Measurements from ENCODE around the gene PHYHD1. TPM values are rescaled to one million over a fixed set of nuclear protein-coding genes. Genes with fewer than 3 reads are reported as not detected.
A peak's percentile ranks its signal among the peaks of the same experiment; 100 is the strongest.

The PHYHD1 gene
- total and polyA plus RNA-seq, 10 of the 15 experiments (the other 5 are each of a cell fraction or from before 2014, with no cell fraction given), result 0.09 to 0.17 TPM; not detected in 8

- no peak for TF ChIP-seq IRF4 (IDR thresholded peaks at IDR 0.05; ENCODE audit: low read depth, low read length)
- no peak for TF ChIP-seq FOXK2 (IDR thresholded peaks at IDR 0.05)
Measured at GRCh38 chr9:128920381-128921058, at the start of gene PHYHD1 (continued).

- no peak for DNase-seq (ENCODE audit: low read depth, low spot score)
- H3K9ac ChIP-seq (ENCODE audit: control insufficient read depth, insufficient read depth, low read length), result no peak overlapping the region
- ChIA-PET POLR2A (interaction anchor here (1.8 kb wide), 1 partner anchor 70 kb away, joined by 4 read pairs; no protein-coding TSS in a partner anchor), SMC1A (ENCODE audit: uncharacterized antibody, unreplicated experiment) (interaction anchor here (1.0 kb wide), 1 partner anchor 10 kb away, joined by 3 read pairs; no protein-coding TSS in a partner anchor), CTCF (interaction anchor here (0.6 to 3.0 kb wide), 8 partner anchors 16 to 1143 kb away, joined by 3 to 17 read pairs (median 4); partner anchors contain the start of genes ENDOG and SPOUT1), RAD21 (ENCODE audit: unreplicated experiment) (interaction anchor here (0.6 to 3.3 kb wide), 6 partner anchors 14 to 263 kb away, joined by 3 to 14 read pairs (median 4); partner anchors contain the start of gene ENDOG)
- H4K20me1 ChIP-seq (ENCODE audit: control insufficient read depth, insufficient read depth), result no peaks in the 10 kb centered on the region
- in situ Hi-C loops (cut with MboI) (no loop called here), intact Hi-C loops (cut with micrococcal nuclease; ENCODE audit: unreplicated experiment) (no loop called here)
- no peaks in the 10 kb centered on the region for H3K9me3 ChIP-seq (replicated peaks; ENCODE audit: control insufficient read depth, insufficient read depth, low read length)
- no peaks in the 10 kb centered on the region for H3K36me3 ChIP-seq (ENCODE audit: control insufficient read depth in 2 of 2, insufficient read depth in 2 of 2, low read length in 1 of 2)
- H3K4me1 ChIP-seq (ENCODE audit: control insufficient read depth, insufficient read depth, low read length), result no peaks in the 10 kb centered on the region
- BruUV-seq (replicated peaks), result no TSS peak
- WGBS (ENCODE audit: insufficient coverage, insufficient replicate concordance, low lambda C conversion rate, missing lambda C conversion rate), result 81% methylated on average over 5 of the region's 5 CpGs
- H3K4me2 ChIP-seq (ENCODE audit: control insufficient read depth, insufficient read depth), result no peak overlapping the region
- H3K79me2 ChIP-seq (ENCODE audit: control insufficient read depth, insufficient read depth, low read length), result peaks cover 28% of the 10 kb centered on the region
- no peaks in the 10 kb centered on the region for H3K27me3 ChIP-seq (replicated peaks in 1 of 2; ENCODE audit: control insufficient read depth in 2 of 2, insufficient read depth in 2 of 2, low read length in 1 of 2)
- ATAC-seq, result no peak
- H3K27ac ChIP-seq (ENCODE audit: control insufficient read depth, insufficient read depth), result no peak overlapping the region
- H2AFZ ChIP-seq (ENCODE audit: control insufficient read depth, low read depth, low read length), result no peak overlapping the region
- no peak overlapping the region for H3K4me3 ChIP-seq
- TF ChIP-seq POLR2AphosphoS5 (IDR thresholded peaks at IDR 0.05; ENCODE audit: low read length) (no peak), ZBTB33 (IDR thresholded peaks at IDR 0.05) (peak; percentile 62; the same call in 1 of the 2 replicates), MTA3 (IDR thresholded peaks at IDR 0.05; ENCODE audit: borderline replicate concordance, low read length) (no peak)
- FAIRE-seq, result no peak
Measured at GRCh38 chr9:128877852-128878251, 42.9 kb upstream of the PHYHD1 start.
